Trophoblast cell (in vitro differentiated cells and primary cell): ENCODE data around the gene MRPS10.
"Not testable (repeated sequence)": the region's sequence is repeated elsewhere in the genome, so short reads cannot be mapped to it uniquely, and the experiment has no call there.

Experiments used
- DNase-seq, 2 donors: peaks; one replicate each; pipeline ENCODE4 v3.0.0-alpha.2; 2016
- H2AFZ ChIP-seq: 2 replicates; pipeline ENCODE4 v1.6.1; 2013; ENCODE audit warnings: low read length, moderate library complexity, mild to moderate bottlenecking; ENCODE audit not compliant: insufficient read depth, poor library complexity
- H2AK5ac ChIP-seq: 2 replicates; pipeline ENCODE4 v1.6.1; 2013; ENCODE audit warnings: mild to moderate bottlenecking, low read length
- H2BK120ac ChIP-seq: 2 replicates; pipeline ENCODE4 v1.6.1; 2013; ENCODE audit warnings: low read length, mild to moderate bottlenecking, moderate library complexity; ENCODE audit not compliant: insufficient read depth, poor library complexity
- H2BK12ac ChIP-seq: 2 replicates; pipeline ENCODE4 v1.6.1; 2013; ENCODE audit warnings: mild to moderate bottlenecking, low read length, moderate library complexity
- H2BK5ac ChIP-seq: 2 replicates; pipeline ENCODE4 v1.6.1; 2013; ENCODE audit warnings: low read length, low read depth, moderate library complexity, mild to moderate bottlenecking; ENCODE audit not compliant: poor library complexity
- H3K14ac ChIP-seq: 2 replicates; pipeline ENCODE4 v1.6.1; 2013; ENCODE audit warnings: mild to moderate bottlenecking, low read length
- H3K18ac ChIP-seq: 2 replicates; pipeline ENCODE4 v1.6.1; 2013; ENCODE audit warnings: mild to moderate bottlenecking, low read length
- H3K23ac ChIP-seq: 2 replicates; pipeline ENCODE4 v1.6.1; 2013; ENCODE audit warnings: low read length
- H3K27ac ChIP-seq: 2 replicates; pipeline ENCODE4 v1.5.1; 2013; ENCODE audit warnings: low read depth, mild to moderate bottlenecking, inconsistent platforms, low read length, moderate library complexity
- H3K27me3 ChIP-seq: 2 replicates; pipeline ENCODE4 v1.6.1; 2013; ENCODE audit warnings: inconsistent platforms, mild to moderate bottlenecking, low read length, moderate library complexity; ENCODE audit not compliant: insufficient read depth
- H3K36me3 ChIP-seq, 2 experiments: 1 replicate in 1 of 2; 2 replicates in 1 of 2; pipeline ENCODE4 v1.6.1; 2013; ENCODE audit warnings: low read length in 2 of 2, mild to moderate bottlenecking in 2 of 2, moderate library complexity in 1 of 2; ENCODE audit not compliant: insufficient read depth in 2 of 2, control insufficient read depth in 1 of 2
- H3K4ac ChIP-seq: 2 replicates; pipeline ENCODE4 v1.6.1; 2013; ENCODE audit warnings: low read depth, mild to moderate bottlenecking, low read length, moderate library complexity
- H3K4me1 ChIP-seq, 2 experiments: 1 replicate in 1 of 2; 2 replicates in 1 of 2; pipeline ENCODE4 v1.6.1; 2013; ENCODE audit warnings: low read length in 2 of 2, mild to moderate bottlenecking in 2 of 2, moderate library complexity in 1 of 2; ENCODE audit not compliant: insufficient read depth in 2 of 2, control insufficient read depth in 1 of 2
- H3K4me2 ChIP-seq: 2 replicates; pipeline ENCODE4 v1.6.1; 2013; ENCODE audit warnings: inconsistent platforms, mild to moderate bottlenecking, low read length, moderate library complexity
- H3K4me3 ChIP-seq: 2 replicates; pipeline ENCODE4 v1.5.1; 2013; ENCODE audit warnings: mild to moderate bottlenecking, low read depth, low read length, inconsistent platforms
- H3K79me1 ChIP-seq: one replicate; pipeline ENCODE4 v1.6.1; 2013; ENCODE audit warnings: low read length
- H3K79me2 ChIP-seq: 2 replicates; pipeline ENCODE4 v1.6.1; 2013; ENCODE audit warnings: low read length, mild to moderate bottlenecking; ENCODE audit not compliant: control insufficient read depth, insufficient read depth, poor library complexity
- H3K9ac ChIP-seq: 2 replicates; pipeline ENCODE4 v1.6.1; 2013; ENCODE audit warnings: mild to moderate bottlenecking, low read length
- H3K9me3 ChIP-seq: 2 replicates; pipeline ENCODE4 v1.6.1; 2013; ENCODE audit warnings: low read depth, mild to moderate bottlenecking, control low read depth, inconsistent platforms, low read length; ENCODE audit not compliant: insufficient read depth
- H4K12ac ChIP-seq: 2 replicates; pipeline ENCODE4 v1.6.1; 2013; ENCODE audit warnings: low read depth, mild to moderate bottlenecking, low read length, moderate library complexity
- H4K8ac ChIP-seq: 2 replicates; pipeline ENCODE4 v1.6.1; 2013; ENCODE audit warnings: low read depth, mild to moderate bottlenecking, low read length, moderate library complexity
- H4K91ac ChIP-seq: one replicate; pipeline ENCODE4 v1.6.1; 2013; ENCODE audit warnings: low read depth, mild to moderate bottlenecking, low read length, moderate library complexity
- WGBS: extraction: QIAGEN DNeasy Blood & Tissue Kit; methylation state at CpG from one replicate; pipeline ENCODE4 v1.1.7; 2013; ENCODE audit warnings: missing lambda C conversion rate; ENCODE audit not compliant: insufficient read length, insufficient coverage; ENCODE audit errors: extremely low coverage; 5-methylcytosine and 5-hydroxymethylcytosine counted together

Gene MRPS10

GRCh38 chr6:42220807-42221206, 3.1 kb upstream of the MRPS10 start:
- H3K79me2 ChIP-seq, result no peaks in the 10 kb centered on the region
- WGBS, result no CpG with 5 or more reads among the region's 6 CpGs
- H2BK5ac ChIP-seq, result no peak overlapping the region

GRCh38 chr6:42217157-42217518, 523 bp downstream of the MRPS10 start:
- DNase-seq, result no peak

More at GRCh38 chr6:42220807-42221206, 3.1 kb upstream of the MRPS10 start:
- no peak overlapping the region for H2AFZ ChIP-seq
- no peaks in the 10 kb centered on the region for H3K36me3 ChIP-seq
- H3K4me3 ChIP-seq, result no peak overlapping the region
- no peak overlapping the region for H4K8ac ChIP-seq
- no peak overlapping the region for H4K12ac ChIP-seq
- no peak overlapping the region for H3K4me2 ChIP-seq
- H3K14ac ChIP-seq, result no peak overlapping the region
- H3K79me1 ChIP-seq, result peaks cover 2% of the 10 kb centered on the region
- no peaks in the 10 kb centered on the region for H3K27me3 ChIP-seq
- H4K91ac ChIP-seq, result peak overlapping the region; percentile 5
- DNase-seq, result no peak
- H2BK120ac ChIP-seq, result no peak overlapping the region
- peak overlapping the region; percentile 46 for H2AK5ac ChIP-seq
- H2BK12ac ChIP-seq, result peak overlapping the region; percentile 3
- no peak overlapping the region for H3K23ac ChIP-seq
- H3K9me3 ChIP-seq, result peaks cover 1% of the 10 kb centered on the region
- H3K4me1 ChIP-seq, result no peaks in the 10 kb centered on the region
- no peak overlapping the region for H3K27ac ChIP-seq
- no peak overlapping the region for H3K9ac ChIP-seq
- H3K18ac ChIP-seq, result no peak overlapping the region
- no peak overlapping the region for H3K4ac ChIP-seq

GRCh38 chr6:42216495-42216894, 1.2 kb downstream of the MRPS10 start:
- not testable (repeated sequence) for H3K23ac ChIP-seq, H2BK120ac ChIP-seq, H2BK12ac ChIP-seq, H3K36me3 ChIP-seq, H2BK5ac ChIP-seq, H2AK5ac ChIP-seq, H3K4me2 ChIP-seq, H4K12ac ChIP-seq, H3K27ac ChIP-seq, DNase-seq, H4K8ac ChIP-seq, H3K9ac ChIP-seq, H3K14ac ChIP-seq, H3K27me3 ChIP-seq, H2AFZ ChIP-seq, H3K4me3 ChIP-seq, H3K9me3 ChIP-seq, H3K79me2 ChIP-seq, H3K79me1 ChIP-seq, H3K4me1 ChIP-seq, H4K91ac ChIP-seq
- Histone ChIP-seq H3K18ac (peak overlapping the region; percentile 11), H3K4ac (peak overlapping the region; percentile 8)
- WGBS, result no CpG with 5 or more reads among the region's 18 CpGs

More at GRCh38 chr6:42217157-42217518, 523 bp downstream of the MRPS10 start:
- Histone ChIP-seq H4K8ac (peak overlapping the region; percentile 62), H3K79me1 (peaks cover 2% of the 10 kb centered on the region), H3K36me3 (peaks cover 5% of the 10 kb centered on the region in 2 experiments), H4K91ac (no peak overlapping the region), H2BK5ac (no peak overlapping the region), H4K12ac (no peak overlapping the region), H3K14ac (no peak overlapping the region), H3K27me3 (no peaks in the 10 kb centered on the region), H3K18ac (no peak overlapping the region), H3K9ac (peak overlapping the region; percentile 21), H3K27ac (peak overlapping the region; percentile 75), H3K23ac (no peak overlapping the region), H3K4me1 (no peaks in the 10 kb centered on the region), H3K79me2 (no peaks in the 10 kb centered on the region), H2AK5ac (no peak overlapping the region), H3K4me3 (peak overlapping the region; percentile 18), H3K4ac (no peak overlapping the region), H3K4me2 (peak overlapping the region; percentile 98), H2AFZ (no peak overlapping the region), H2BK12ac (no peak overlapping the region), H3K9me3 (no peaks in the 10 kb centered on the region), H2BK120ac (no peak overlapping the region)
- no CpG with 5 or more reads among the region's 5 CpGs for WGBS

- Histone ChIP-seq H2AFZ (no peak overlapping the region), H2AK5ac (no peak overlapping the region)
Measured at GRCh38 chr6:42212442-42212841, 5.2 kb downstream of the MRPS10 start.

More at GRCh38 chr6:42212442-42212841, 5.2 kb downstream of the MRPS10 start:
- H4K8ac ChIP-seq, result no peak overlapping the region
- H3K23ac ChIP-seq, result no peak overlapping the region
- H2BK12ac ChIP-seq, result no peak overlapping the region
- no peak overlapping the region for H3K4me2 ChIP-seq
- H3K4me3 ChIP-seq, result no peak overlapping the region
- H3K9me3 ChIP-seq, result no peaks in the 10 kb centered on the region
- no peak overlapping the region for H2BK120ac ChIP-seq
- no peak overlapping the region for H3K27ac ChIP-seq
- H3K9ac ChIP-seq, result no peak overlapping the region
- H2BK5ac ChIP-seq, result no peak overlapping the region
- H3K18ac ChIP-seq, result no peak overlapping the region
- H3K27me3 ChIP-seq, result no peaks in the 10 kb centered on the region
- no peak overlapping the region for H3K14ac ChIP-seq
- peaks cover under 1% of the 10 kb centered on the region for H3K79me1 ChIP-seq
- H3K4ac ChIP-seq, result no peak overlapping the region
- no peaks in the 10 kb centered on the region for H3K79me2 ChIP-seq
- no peak overlapping the region for H4K12ac ChIP-seq
- H3K4me1 ChIP-seq, result no peaks in the 10 kb centered on the region
- H4K91ac ChIP-seq, result no peak overlapping the region
- peaks cover 16 to 29% of the 10 kb centered on the region in 2 experiments for H3K36me3 ChIP-seq
- WGBS, result no CpG with 5 or more reads among the region's 3 CpGs
- no peak for DNase-seq
